NT2/D1 (cell line): ENCODE data around the gene MAML3.

ENCODE experiments used
- YY1 ChIP-seq: IDR thresholded peaks from 2 replicates; pipeline ENCODE4 v1.6.1; 2011; ENCODE audit not compliant: insufficient read length, insufficient read depth
- ZNF274 ChIP-seq: IDR thresholded peaks from 2 replicates; pipeline ENCODE4 v1.6.1; 2011; ENCODE audit warnings: mild to moderate bottlenecking, low read depth, low read length

DNA sequence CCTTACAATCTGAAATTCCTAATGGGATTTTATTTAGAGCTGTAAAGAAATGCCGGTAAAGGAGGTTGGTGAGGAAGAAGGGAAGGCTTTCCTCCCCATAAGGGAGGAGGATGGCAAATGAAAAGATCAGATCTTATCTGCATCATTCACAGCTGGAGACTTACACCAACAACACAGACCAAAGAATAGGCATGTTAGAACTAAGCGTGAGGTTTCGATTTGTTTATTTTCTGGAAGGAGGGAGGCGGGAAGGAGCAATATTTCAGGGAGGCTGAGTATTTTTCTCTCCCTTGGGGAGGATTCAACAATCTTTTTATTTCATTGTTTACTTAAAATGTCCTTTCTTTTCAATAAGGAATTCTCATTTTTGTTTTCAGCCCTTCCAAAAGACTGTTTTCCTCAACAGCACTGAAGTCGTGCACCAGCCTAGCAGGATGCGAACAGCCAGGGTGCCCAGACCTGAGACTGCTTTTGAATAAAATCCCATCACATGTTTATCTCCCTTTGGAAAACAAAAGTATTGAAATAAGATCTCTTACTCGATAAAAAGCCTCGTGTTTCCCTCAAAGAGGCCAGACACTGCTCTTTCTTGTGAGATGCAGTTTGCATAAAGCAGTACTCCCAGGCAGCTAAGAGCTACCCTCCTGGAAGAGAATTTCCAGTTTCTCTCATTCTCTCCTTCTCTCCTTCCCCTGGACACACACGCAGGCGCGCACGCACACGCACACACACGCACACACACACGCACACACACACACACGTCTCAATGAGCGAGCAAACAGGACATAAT is 252.3 kb downstream of the MAML3 start:
- TF ChIP-seq ZNF274 (no peak), YY1 (no peak)
